Ovary (tissue), 3 donors: ENCODE data around the gene PCSK2.

ENCODE experiments used
- CTCF ChIP-seq, 3 donors: fragments of 450-650 bp in 2 of 3; fragments of 200-600 bp in 1 of 3; IDR thresholded peaks; one replicate each; pipeline versions ENCODE4 v1.5.1 to v1.8.0; 2016 to 2022; ENCODE audit warnings: antibody characterized with exemption in 3 of 3, mild to moderate bottlenecking in 1 of 3
- POLR2A ChIP-seq: fragments of 450-650 bp; IDR thresholded peaks from one replicate; pipeline ENCODE4 v1.6.1; 2017; ENCODE audit warnings: antibody characterized with exemption, mild to moderate bottlenecking, moderate library complexity
- donor health status: DM: no; HTN: no; CAD: no.

- TF ChIP-seq POLR2A (no peak), CTCF (IDR thresholded peaks at IDR 0.05) (no peak)
These were observed 262.2 kb downstream of the PCSK2 start for GRCh38 chr20:17488916-17489600.
